HepG2 (cell line): ENCODE results near the gene GAN. TPM values are rescaled to one million over a fixed set of nuclear protein-coding genes. Genes with fewer than 3 reads are reported as not detected.
A peak's percentile ranks its signal among the peaks of the same experiment; 100 is the strongest.

ENCODE experiments used
- DPF2 ChIP-seq: sonication (generic); formaldehyde crosslinking; IDR thresholded peaks from 2 replicates; pipeline ENCODE4 v1.4.0; 2020; ENCODE audit warnings: mild to moderate bottlenecking, low read depth, missing genetic modification reagents, borderline replicate concordance
- FOXC1 ChIP-seq: sonication (generic); formaldehyde crosslinking; IDR thresholded peaks from 2 replicates; pipeline ENCODE4 v1.8.0; 2022; ENCODE audit warnings: mild to moderate bottlenecking, missing genetic modification reagents, borderline replicate concordance
- FOXK2 ChIP-seq: fragments of 450-650 bp; IDR thresholded peaks from 2 replicates; pipeline ENCODE4 v1.6.1; 2016
- GATAD1 ChIP-seq: IDR thresholded peaks from 2 replicates; pipeline ENCODE4 v1.6.1; 2016; ENCODE audit warnings: missing genetic modification reagents, missing compliant biosample characterization
- HDAC2 ChIP-seq: sonication (generic); formaldehyde crosslinking; IDR thresholded peaks from 2 replicates; pipeline ENCODE4 v1.4.0; 2020; ENCODE audit warnings: missing genetic modification reagents
- MEF2D ChIP-seq: sonication (generic); formaldehyde crosslinking; IDR thresholded peaks from 2 replicates; pipeline ENCODE4 v1.5.1; 2020; ENCODE audit warnings: mild to moderate bottlenecking, missing genetic modification reagents
- NR3C1 ChIP-seq: sonication (generic); formaldehyde crosslinking; IDR thresholded peaks from 2 replicates; pipeline ENCODE4 v1.4.0; 2020; ENCODE audit warnings: missing genetic modification reagents
- POLR2A ChIP-seq, 2 experiments: IDR thresholded peaks; 2 replicates each; pipeline ENCODE4 v1.6.1; 2011; ENCODE audit warnings: low read depth in 2 of 2, low read length in 2 of 2, mild to moderate bottlenecking in 1 of 2, moderate library complexity in 1 of 2; ENCODE audit not compliant: insufficient read depth in 1 of 2
- RARG ChIP-seq: sonication (generic); formaldehyde crosslinking; IDR thresholded peaks from 2 replicates; pipeline ENCODE4 v1.4.0; 2020; ENCODE audit warnings: low read depth, mild to moderate bottlenecking, missing genetic modification reagents
- RCOR2 ChIP-seq: IDR thresholded peaks from 2 replicates; pipeline ENCODE4 v1.6.1; 2016; ENCODE audit warnings: missing biosample characterization, missing genetic modification reagents
- SALL1 ChIP-seq: sonication (generic); formaldehyde crosslinking; IDR thresholded peaks from 2 replicates; pipeline ENCODE4 v1.8.0; 2022; ENCODE audit warnings: mild to moderate bottlenecking, missing genetic modification reagents
- SAP130 ChIP-seq: IDR thresholded peaks from 2 replicates; pipeline ENCODE4 v1.6.1; 2016; ENCODE audit warnings: low read depth
- SMC3 ChIP-seq: IDR thresholded peaks from 2 replicates; pipeline ENCODE4 v1.6.1; 2011; ENCODE audit warnings: low read length, improper control_type of control experiment
- TAF15 ChIP-seq: fragments of 200-400 bp; formaldehyde crosslinking; IDR thresholded peaks from one replicate; pipeline ENCODE4 v1.6.1; 2018; ENCODE audit warnings: mild to moderate bottlenecking, low read depth, low read length; ENCODE audit not compliant: poor library complexity, severe bottlenecking
- ZNF562 ChIP-seq: sonication (generic); formaldehyde crosslinking; IDR thresholded peaks from 2 replicates; pipeline ENCODE4 v1.8.0; 2022; ENCODE audit warnings: missing genetic modification reagents, borderline replicate concordance
- ZNF564 ChIP-seq: sonication (generic); formaldehyde crosslinking; IDR thresholded peaks from 2 replicates; pipeline ENCODE4 v1.8.1; 2023; ENCODE audit warnings: mild to moderate bottlenecking, missing genetic modification reagents
- ZNF569 ChIP-seq: sonication (generic); formaldehyde crosslinking; IDR thresholded peaks from 2 replicates; pipeline ENCODE4 v1.5.0; 2020; ENCODE audit warnings: mild to moderate bottlenecking, missing genetic modification reagents, moderate library complexity, borderline replicate concordance
- ZNF792 ChIP-seq: IDR thresholded peaks from 2 replicates; pipeline ENCODE4 v1.6.1; 2016
- polyA plus RNA-seq, 8 experiments: library from polyadenylated mRNA; depleted of rRNA in 3 of 8; stranded (reverse) in 7 of 8; unstranded in 1 of 8; fragments of >200 nt; fragmentation: Illumina TruSeq in 4 of 8; extraction: Trizol in 4 of 8; gene quantifications; 2 replicates each; pipeline versions ENCODE4 v1.2.1 to v1.2.3, GENCODE V29; 2011 to 2016; ENCODE audit warnings: low read depth in 4 of 8, missing spikeins in 1 of 8, mixed read lengths in 1 of 8; ENCODE audit not compliant: insufficient read depth in 1 of 8
- total RNA-seq, 5 experiments: library from RNA; depleted of rRNA; stranded (reverse); fragments of >200 nt; fragmentation: Illumina TruSeq; extraction: Trizol; gene quantifications; 2 replicates each; pipeline ENCODE4 v1.2.3, GENCODE V29; 2016; ENCODE audit warnings: low read depth in 1 of 5
- TF ChIP-seq, protein P1 (sequence below): sonication (generic); formaldehyde crosslinking; IDR thresholded peaks from 2 replicates; pipeline ENCODE4 v1.8.1; 2023; ENCODE audit warnings: mild to moderate bottlenecking, missing genetic modification reagents
- TF ChIP-seq, protein P2 (sequence below): sonication (generic); formaldehyde crosslinking; IDR thresholded peaks from 2 replicates; pipeline ENCODE4 v1.4.0; 2020; ENCODE audit warnings: mild to moderate bottlenecking, missing genetic modification reagents, borderline replicate concordance
- TF ChIP-seq, protein P3 (sequence below): sonication (generic); formaldehyde crosslinking; IDR thresholded peaks from 2 replicates; pipeline ENCODE4 v1.5.1; 2020; ENCODE audit warnings: mild to moderate bottlenecking, missing genetic modification reagents, moderate library complexity
- TF ChIP-seq, protein P4 (sequence below): sonication (generic); formaldehyde crosslinking; IDR thresholded peaks from 2 replicates; pipeline ENCODE4 v1.4.0; 2020; ENCODE audit warnings: mild to moderate bottlenecking, missing genetic modification reagents
- TF ChIP-seq, protein P5 (sequence below): sonication (generic); formaldehyde crosslinking; IDR thresholded peaks from 2 replicates; pipeline ENCODE4 v1.4.0; 2020; ENCODE audit warnings: low read depth, mild to moderate bottlenecking, missing genetic modification reagents

The GAN gene
- total and polyA plus RNA-seq, 2 of the 13 experiments (the other 11 are each of a cell fraction or from before 2014, with no cell fraction given): 4.3 to 11.0 TPM

DNA sequence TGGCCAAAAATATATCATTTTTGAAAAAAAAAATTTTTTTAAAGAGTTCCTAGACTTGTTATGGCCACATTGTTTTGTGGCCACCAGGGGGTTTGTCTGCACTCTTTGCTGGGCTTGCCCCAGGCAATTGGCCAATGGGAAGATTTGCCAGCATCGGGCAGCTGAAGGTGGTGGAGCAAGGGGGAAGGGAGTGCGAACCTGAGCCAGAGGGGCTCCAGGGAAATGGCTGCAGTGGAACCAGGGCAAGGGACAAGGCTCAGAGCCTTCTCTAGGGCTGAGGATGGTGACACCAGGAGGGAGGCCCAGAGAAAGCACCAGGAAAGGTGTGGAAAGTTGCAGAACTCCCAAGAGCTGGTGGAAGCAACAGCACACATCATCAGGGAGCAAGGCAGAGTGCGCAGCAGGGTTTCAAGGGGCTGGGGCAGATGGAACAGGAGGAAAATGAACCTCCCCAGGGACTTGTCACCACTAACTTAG, 114.3 kb downstream of the GAN start (continued):
- TF ChIP-seq, protein P1, sequence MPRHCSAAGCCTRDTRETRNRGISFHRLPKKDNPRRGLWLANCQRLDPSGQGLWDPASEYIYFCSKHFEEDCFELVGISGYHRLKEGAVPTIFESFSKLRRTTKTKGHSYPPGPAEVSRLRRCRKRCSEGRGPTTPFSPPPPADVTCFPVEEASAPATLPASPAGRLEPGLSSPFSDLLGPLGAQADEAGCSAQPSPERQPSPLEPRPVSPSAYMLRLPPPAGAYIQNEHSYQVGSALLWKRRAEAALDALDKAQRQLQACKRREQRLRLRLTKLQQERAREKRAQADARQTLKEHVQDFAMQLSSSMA (CRISPR knock-in tag): no peak
- TF ChIP-seq TAF15 (no peak), POLR2A (IDR thresholded peaks at IDR 0.05; ENCODE audit: insufficient read depth in 1 of 2, low read depth in 2 of 2, low read length in 2 of 2) (no peak), MEF2D (CRISPR knock-in tag) (peak; percentile 50; the same call in 1 of the 2 replicates), DPF2 (CRISPR knock-in tag) (no peak), HDAC2 (CRISPR knock-in tag) (no peak), SAP130 (CRISPR knock-in tag) (peak; percentile 63), RARG (CRISPR knock-in tag) (no peak), ZNF562 (no peak), RCOR2 (0 out of 2 replicates have a peak, but pooled peaks have one; percentile 14), ZNF569 (CRISPR knock-in tag) (no peak), FOXC1 (no peak), ZNF792 (CRISPR knock-in tag) (0 out of 2 replicates have a peak, but pooled peaks have one; percentile 28), FOXK2 (no peak), SALL1 (CRISPR knock-in tag) (peak; percentile 43; the same call in 1 of the 2 replicates), ZNF564 (CRISPR knock-in tag) (no peak), SMC3 (peak; percentile 82), NR3C1 (CRISPR knock-in tag) (no peak), GATAD1 (CRISPR knock-in tag) (no peak; the same call in 1 of the 2 replicates)
- TF ChIP-seq, protein P2, sequence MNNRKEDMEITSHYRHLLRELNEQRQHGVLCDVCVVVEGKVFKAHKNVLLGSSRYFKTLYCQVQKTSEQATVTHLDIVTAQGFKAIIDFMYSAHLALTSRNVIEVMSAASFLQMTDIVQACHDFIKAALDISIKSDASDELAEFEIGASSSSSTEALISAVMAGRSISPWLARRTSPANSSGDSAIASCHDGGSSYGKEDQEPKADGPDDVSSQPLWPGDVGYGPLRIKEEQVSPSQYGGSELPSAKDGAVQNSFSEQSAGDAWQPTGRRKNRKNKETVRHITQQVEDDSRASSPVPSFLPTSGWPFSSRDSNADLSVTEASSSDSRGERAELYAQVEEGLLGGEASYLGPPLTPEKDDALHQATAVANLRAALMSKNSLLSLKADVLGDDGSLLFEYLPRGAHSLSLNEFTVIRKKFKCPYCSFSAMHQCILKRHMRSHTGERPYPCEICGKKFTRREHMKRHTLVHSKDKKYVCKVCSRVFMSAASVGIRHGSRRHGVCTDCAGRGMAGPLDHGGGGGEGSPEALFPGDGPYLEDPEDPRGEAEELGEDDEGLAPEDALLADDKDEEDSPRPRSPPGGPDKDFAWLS (CRISPR knock-in tag): peak; percentile 45; the same call in 1 of the 2 replicates
- TF ChIP-seq, protein P3, sequence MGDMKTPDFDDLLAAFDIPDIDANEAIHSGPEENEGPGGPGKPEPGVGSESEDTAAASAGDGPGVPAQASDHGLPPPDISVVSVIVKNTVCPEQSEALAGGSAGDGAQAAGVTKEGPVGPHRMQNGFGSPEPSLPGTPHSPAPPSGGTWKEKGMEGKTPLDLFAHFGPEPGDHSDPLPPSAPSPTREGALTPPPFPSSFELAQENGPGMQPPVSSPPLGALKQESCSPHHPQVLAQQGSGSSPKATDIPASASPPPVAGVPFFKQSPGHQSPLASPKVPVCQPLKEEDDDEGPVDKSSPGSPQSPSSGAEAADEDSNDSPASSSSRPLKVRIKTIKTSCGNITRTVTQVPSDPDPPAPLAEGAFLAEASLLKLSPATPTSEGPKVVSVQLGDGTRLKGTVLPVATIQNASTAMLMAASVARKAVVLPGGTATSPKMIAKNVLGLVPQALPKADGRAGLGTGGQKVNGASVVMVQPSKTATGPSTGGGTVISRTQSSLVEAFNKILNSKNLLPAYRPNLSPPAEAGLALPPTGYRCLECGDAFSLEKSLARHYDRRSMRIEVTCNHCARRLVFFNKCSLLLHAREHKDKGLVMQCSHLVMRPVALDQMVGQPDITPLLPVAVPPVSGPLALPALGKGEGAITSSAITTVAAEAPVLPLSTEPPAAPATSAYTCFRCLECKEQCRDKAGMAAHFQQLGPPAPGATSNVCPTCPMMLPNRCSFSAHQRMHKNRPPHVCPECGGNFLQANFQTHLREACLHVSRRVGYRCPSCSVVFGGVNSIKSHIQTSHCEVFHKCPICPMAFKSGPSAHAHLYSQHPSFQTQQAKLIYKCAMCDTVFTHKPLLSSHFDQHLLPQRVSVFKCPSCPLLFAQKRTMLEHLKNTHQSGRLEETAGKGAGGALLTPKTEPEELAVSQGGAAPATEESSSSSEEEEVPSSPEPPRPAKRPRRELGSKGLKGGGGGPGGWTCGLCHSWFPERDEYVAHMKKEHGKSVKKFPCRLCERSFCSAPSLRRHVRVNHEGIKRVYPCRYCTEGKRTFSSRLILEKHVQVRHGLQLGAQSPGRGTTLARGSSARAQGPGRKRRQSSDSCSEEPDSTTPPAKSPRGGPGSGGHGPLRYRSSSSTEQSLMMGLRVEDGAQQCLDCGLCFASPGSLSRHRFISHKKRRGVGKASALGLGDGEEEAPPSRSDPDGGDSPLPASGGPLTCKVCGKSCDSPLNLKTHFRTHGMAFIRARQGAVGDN: peak; percentile 72
- TF ChIP-seq, protein P4, sequence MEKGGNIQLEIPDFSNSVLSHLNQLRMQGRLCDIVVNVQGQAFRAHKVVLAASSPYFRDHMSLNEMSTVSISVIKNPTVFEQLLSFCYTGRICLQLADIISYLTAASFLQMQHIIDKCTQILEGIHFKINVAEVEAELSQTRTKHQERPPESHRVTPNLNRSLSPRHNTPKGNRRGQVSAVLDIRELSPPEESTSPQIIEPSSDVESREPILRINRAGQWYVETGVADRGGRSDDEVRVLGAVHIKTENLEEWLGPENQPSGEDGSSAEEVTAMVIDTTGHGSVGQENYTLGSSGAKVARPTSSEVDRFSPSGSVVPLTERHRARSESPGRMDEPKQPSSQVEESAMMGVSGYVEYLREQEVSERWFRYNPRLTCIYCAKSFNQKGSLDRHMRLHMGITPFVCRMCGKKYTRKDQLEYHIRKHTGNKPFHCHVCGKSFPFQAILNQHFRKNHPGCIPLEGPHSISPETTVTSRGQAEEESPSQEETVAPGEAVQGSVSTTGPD (CRISPR knock-in tag): no peak
- TF ChIP-seq, protein P5, sequence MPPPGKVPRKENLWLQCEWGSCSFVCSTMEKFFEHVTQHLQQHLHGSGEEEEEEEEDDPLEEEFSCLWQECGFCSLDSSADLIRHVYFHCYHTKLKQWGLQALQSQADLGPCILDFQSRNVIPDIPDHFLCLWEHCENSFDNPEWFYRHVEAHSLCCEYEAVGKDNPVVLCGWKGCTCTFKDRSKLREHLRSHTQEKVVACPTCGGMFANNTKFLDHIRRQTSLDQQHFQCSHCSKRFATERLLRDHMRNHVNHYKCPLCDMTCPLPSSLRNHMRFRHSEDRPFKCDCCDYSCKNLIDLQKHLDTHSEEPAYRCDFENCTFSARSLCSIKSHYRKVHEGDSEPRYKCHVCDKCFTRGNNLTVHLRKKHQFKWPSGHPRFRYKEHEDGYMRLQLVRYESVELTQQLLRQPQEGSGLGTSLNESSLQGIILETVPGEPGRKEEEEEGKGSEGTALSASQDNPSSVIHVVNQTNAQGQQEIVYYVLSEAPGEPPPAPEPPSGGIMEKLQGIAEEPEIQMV (CRISPR knock-in tag): 0 out of 2 replicates have a peak, but pooled peaks have one; percentile 68
